ENCODE data around the gene PCDH10. TPM values are rescaled to one million over a fixed set of nuclear protein-coding genes. Genes with fewer than 3 reads are reported as not detected.
"Not testable (repeated sequence)": the region's sequence is repeated elsewhere in the genome, so short reads cannot be mapped to it uniquely, and the experiment has no call there.

PCDH10 gene
- total RNA-seq, 1 donor from 2014 or later, result not detected

- Mint-ChIP-seq H3K36me3 (ENCODE audit: low read depth) (no peaks in the 10 kb centered on the region), H3K27me3 (ENCODE audit: insufficient read depth) (no peaks in the 10 kb centered on the region), H3K4me1 (ENCODE audit: low read depth) (no peaks in the 10 kb centered on the region), H3K4me3 (no peak overlapping the region), H3K9me3 (no peaks in the 10 kb centered on the region), H3K27ac (no peak overlapping the region)
- intact Hi-C loops (cut with micrococcal nuclease), result no loop called here
- no peak for DNase-seq (ENCODE audit: low spot score)
Observed at GRCh38 chr4:133190098-133190497, 41.0 kb downstream of the PCDH10 start.

- H3K36me3 Mint-ChIP-seq (ENCODE audit: low read depth), result no peaks in the 10 kb centered on the region
- DNase-seq (ENCODE audit: low spot score), result no peak
- no peak overlapping the region for H3K27ac Mint-ChIP-seq
- no peaks in the 10 kb centered on the region for H3K27me3 Mint-ChIP-seq (ENCODE audit: insufficient read depth)
- no peak overlapping the region for H3K4me3 Mint-ChIP-seq
- intact Hi-C loops (cut with micrococcal nuclease), result no loop called here
- peaks cover 13% of the 10 kb centered on the region for H3K9me3 Mint-ChIP-seq
- H3K4me1 Mint-ChIP-seq (ENCODE audit: low read depth), result no peaks in the 10 kb centered on the region
Observed at GRCh38 chr4:133208694-133209285, 59.7 kb downstream of the PCDH10 start.

- Mint-ChIP-seq H3K27ac (no peak overlapping the region), H3K36me3 (ENCODE audit: low read depth) (no peaks in the 10 kb centered on the region), H3K4me3 (no peak overlapping the region), H3K4me1 (ENCODE audit: low read depth) (no peaks in the 10 kb centered on the region), H3K9me3 (no peaks in the 10 kb centered on the region), H3K27me3 (ENCODE audit: insufficient read depth) (no peaks in the 10 kb centered on the region)
- intact Hi-C loops (cut with micrococcal nuclease), result no loop called here
- no peak for DNase-seq (ENCODE audit: low spot score)
Observed at GRCh38 chr4:133233922-133234321, 84.8 kb downstream of the PCDH10 start.

DNA sequence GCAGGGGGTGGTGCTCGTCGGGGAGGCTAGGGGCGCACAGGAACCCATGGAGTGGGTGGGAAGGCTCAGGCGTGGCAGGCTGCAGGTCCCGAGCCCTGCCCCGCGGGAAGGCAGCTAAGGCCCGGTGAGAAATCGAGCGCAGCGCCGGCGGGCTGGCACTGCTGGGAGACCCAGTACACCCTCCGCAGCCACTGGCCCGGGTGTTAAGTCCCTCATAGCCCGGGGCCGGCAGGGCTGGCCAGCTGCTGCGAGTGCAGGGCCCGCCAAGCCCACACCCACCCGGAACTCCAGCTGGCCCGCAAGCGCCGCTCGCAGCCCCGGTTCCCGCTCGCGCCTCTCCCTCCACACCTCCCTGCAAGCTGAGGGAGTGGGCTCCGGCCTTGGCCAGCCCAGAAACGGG, 91.4 kb downstream of the PCDH10 start:
- H3K27me3 Mint-ChIP-seq (ENCODE audit: insufficient read depth); H3K9me3 Mint-ChIP-seq; H3K4me3 Mint-ChIP-seq; intact Hi-C loops (cut with micrococcal nuclease); H3K27ac Mint-ChIP-seq; DNase-seq (ENCODE audit: low spot score); H3K36me3 Mint-ChIP-seq (ENCODE audit: low read depth); H3K4me1 Mint-ChIP-seq (ENCODE audit: low read depth): not testable (repeated sequence)
